GM18868 (cell line): Measurements from ENCODE around the gene GYG1.

Experiments used
- ATAC-seq: cut with Tn5 transposase; IDR thresholded peaks from one replicate; pipeline ENCODE4 v1.9.1; 2021; ENCODE audit warnings: mild to moderate bottlenecking, moderate library complexity; ENCODE audit not compliant: unreplicated experiment

GYG1 gene

DNA sequence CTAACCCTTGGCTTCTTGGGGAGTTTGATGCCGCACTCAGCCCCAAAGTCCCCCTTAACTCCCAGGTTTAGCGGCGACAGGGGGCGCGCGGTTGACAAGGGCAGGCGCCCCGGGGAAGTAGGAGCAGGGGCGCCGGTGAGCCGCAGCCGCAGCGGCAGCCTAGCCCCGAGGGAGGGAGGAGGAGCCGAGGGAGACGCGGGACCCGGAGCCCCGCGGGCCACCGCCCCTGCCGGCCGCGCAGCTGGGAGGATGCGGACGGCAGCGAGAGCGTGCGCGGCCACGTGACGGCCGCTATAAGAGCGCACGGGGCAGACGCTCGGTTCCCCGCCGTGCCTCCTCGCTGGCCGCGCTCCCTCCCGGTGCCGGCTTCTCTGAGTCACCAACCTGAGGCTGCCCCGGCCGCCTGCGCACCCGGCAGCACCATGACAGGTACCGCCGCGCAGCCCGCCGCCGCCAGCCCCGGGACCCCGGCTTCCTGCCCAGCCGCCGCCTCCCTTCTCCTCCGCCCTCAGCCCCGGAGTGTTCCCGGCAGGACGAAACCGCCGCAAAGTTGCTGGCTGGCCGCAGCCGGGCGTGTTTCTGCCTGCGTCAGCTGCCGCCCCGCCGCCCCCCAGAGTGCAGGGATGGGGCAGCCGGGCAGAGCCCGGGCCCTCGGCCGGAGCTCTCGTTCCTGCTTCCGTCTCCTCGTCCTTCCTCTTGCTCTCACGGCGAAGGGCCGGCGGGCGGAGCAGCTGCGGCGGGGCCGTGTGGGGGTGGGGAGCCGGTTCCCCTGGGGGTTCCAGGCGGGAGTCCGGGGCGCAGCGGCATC is at the start of gene GYG1:
GYG1 (plus strand) TSS at position 322 of the 808 bp plus-strand sequence; CDS start at position 423, 101 bp downstream.
- peak; percentile 88 for ATAC-seq

DNA sequence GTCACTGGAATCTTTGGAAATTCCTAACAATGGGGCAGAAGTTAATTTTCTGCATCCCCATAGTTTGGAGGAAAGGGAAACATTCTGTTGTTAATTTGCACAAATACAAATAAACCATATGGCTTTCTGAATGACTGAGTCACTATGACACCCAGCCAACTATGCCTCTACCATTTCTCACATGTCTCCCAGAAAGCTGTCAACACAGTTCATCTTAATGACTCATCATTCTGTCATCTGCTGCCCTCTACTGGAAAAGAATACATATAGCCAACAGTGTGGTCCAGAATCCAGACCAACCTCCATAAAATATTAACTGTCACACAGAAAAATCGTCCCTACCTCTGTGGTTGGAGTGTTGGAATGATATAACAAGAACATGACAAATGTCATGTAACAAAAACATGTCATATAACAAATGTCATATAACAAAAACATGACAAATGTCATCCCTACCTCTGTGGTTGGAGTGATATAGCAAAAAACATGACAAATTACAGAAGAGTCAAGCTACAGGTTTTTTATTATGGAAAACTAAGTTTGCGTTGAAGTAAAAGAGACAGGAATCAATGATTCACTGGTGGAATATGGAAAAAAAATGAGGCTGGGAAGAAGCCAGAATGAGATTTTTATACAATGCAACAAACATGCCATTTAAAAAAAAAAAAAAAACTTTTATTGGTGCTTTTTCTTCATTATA is 47.7 kb upstream of the GYG1 start:
- ATAC-seq, result peak; percentile 99

DNA sequence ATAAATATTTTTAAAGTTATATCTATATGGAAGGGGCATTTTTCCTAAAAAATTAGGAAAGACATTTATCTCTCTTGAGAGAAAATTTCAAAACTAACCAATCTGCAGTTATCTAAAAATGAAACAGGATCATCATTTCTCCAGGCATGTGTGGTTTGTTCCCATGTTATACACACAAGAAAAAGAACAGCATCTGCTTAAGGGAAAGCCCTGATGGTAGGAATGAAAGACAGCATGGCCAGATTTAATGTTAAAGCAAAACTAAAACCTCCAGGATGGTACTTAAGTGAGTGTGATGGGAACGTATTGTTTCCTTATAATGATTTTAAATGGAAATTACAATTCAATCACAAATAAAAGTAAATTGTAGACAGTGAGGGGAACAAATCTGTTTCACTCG is 46.2 kb upstream of the GYG1 start:
- no peak for ATAC-seq

GRCh38 chr3:148948913-148949657 is 42.3 kb upstream of the GYG1 start:
- no peak for ATAC-seq

DNA sequence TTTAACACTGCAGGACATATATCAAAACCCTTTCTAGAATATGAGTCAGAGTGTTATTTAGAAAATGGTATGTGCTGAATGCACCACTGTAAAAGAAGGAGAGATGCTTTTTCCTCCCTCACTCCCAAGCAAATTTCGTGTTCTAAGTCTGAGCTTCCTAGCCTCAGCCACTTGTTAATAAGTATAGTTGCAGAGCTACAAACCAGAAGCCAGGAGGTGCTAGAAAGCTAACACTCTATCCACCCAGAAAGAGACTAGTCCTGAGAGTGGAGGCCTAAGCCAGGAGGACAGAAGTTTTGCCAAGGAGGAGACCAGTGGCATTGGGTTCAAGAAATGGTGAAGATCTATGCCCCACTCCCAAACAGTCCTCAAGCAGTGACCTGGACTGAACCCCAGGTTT is 40.5 kb upstream of the GYG1 start:
- peak; percentile 71 for ATAC-seq

DNA sequence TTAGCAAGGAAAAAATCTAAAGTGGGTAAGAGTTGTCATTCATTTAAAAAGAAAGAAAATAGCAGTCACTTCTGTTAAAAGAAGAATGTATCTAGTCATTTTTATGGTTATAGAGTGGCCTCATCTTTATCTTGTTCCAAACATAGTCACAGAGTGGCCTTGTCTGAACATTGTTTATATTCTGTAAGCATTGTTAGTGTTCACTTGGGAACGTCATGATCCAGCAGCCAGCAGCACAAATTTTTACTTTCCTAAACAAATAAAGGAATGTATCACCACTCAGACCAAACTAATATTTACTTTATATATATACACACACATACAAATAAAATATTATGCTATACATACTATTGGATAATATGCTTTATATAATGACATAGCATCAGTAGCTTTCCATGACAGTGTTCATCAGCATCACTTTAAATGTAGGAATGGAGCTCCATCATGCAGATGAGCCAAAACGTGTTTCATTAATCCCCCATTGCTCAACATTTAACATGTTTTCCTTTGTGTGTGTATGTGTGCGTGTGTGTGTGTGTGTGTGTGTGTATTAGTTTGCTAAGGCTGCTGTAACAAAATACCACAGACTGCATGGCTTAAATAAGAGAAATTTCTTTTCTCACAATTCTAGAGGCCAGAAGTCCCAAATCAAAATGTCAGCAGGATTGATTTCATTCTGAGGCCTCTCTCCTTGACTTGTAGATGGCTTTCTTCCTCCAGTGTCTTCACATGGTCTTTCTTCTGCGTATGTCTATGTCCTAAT is 39.6 kb upstream of the GYG1 start:
- no peak for ATAC-seq

GRCh38 chr3:148953094-148953493 is 38.2 kb upstream of the GYG1 start:
- no peak for ATAC-seq

GRCh38 chr3:148954981-148955380 is 36.4 kb upstream of the GYG1 start:
- no peak for ATAC-seq

DNA sequence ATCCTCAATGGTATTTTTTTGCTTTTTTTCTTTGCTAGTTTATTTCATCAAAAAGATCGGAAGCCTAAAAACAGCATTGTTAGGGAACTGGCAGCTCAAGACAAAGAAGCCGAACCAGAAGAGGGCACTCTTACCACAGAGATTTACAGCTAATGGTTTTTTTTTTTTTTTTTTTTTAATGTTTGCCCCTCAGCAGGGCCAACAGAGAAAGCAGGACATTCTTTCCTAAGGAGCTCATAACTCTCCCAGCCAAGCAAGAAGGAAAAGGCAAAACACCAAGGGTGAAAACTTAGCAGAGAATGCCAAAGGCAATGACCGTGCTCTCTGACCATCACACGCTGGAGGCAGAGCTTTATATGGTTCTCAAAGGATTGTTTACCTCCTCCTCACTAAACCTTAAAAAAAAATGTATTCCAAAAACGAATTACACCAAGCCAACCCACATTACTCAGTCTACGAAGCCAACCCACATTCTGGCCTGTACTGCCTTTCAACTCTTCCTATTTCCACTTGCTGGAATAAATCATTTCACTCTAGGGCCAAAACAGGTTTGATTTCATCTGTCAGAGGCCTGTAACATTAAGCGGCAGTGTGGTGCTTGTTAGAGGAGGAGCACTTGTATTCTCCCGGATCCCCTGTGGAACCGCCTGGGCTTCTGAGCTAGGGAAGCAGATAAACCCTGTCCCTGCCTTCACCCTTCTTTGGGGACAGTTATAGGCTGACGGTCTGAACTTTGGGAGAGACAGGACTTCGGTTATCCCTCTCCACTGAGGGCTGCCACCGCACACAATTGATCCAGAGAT is 35.6 kb upstream of the GYG1 start:
- peak; percentile 47 for ATAC-seq

GRCh38 chr3:148957586-148957985 is 33.8 kb upstream of the GYG1 start:
- ATAC-seq, result peak; percentile 59

DNA sequence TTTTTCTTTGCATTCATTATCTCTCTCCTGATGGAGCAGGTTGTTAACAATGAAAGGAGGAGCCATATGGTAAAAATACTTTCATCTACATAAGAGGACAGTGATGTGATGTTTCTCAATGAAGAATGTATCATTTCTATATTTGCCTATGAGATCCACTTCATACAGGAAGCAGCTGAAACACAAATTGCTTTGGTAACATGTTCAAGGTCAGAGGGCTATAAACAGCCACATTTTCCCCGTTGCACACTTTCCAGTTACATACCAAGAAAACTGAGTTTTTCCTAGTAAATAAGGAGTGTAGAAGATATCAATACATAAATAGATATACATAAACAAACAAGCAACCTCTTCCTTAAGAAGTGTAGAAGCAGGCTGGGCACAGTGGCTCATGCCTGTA is 32.6 kb upstream of the GYG1 start:
- no peak for ATAC-seq

DNA sequence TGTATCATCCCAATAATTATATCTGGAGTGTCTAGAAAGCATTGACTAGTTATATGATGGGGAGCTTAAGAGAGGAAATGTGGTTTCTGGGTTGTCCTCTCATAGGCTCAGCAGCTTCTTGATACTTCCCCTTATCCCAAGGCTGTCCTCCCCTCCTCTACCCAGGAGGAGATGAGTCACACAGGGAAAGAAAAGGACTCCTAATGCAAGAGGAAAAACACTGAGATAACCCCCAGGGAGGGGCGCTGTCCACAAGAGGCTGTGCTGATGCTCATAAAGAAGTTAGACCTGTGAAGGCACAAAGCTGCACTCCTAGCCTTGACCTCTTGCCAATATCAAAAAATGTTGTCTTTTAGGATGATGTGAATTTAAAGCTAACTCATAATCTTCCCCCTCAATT is 28.8 kb upstream of the GYG1 start:
- ATAC-seq, result no peak

DNA sequence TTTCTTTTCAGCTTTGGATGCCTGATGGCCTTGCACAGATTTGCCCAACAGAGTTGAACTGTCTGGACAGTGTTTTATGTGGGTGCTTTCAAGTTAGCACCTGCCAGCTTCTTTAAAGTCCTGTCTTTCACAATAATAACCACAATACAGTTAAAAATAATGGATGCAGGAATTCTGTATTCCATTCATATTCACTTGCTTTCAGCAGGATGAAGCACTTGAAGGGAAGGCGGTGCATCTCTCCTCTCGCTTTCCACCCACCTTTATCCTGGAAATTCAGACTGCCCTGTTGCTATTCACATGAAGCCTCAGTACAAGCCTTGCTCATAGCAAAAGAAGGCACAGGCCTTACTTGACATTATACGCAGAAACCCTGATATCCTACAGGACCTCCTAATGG is 26.5 kb upstream of the GYG1 start:
- ATAC-seq, result no peak

DNA sequence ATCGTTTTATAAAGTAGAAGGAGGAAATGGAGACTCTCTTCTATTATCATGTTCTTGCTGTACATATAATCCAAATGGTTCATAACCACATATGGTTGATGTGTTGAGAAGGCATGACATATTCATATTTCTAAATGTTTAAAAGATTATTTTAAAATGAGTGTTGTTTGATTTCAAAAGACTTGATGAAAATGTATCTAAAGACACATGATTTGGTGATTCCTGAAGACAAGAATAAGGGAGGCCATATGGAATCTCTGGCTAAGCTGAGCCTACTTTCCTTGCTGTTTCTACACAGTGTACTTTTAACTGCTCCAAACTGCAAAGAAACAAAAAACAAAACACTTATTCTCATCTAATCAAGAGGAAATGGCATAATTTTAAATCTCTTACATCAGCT is 23.0 kb upstream of the GYG1 start:
- ATAC-seq, result no peak

DNA sequence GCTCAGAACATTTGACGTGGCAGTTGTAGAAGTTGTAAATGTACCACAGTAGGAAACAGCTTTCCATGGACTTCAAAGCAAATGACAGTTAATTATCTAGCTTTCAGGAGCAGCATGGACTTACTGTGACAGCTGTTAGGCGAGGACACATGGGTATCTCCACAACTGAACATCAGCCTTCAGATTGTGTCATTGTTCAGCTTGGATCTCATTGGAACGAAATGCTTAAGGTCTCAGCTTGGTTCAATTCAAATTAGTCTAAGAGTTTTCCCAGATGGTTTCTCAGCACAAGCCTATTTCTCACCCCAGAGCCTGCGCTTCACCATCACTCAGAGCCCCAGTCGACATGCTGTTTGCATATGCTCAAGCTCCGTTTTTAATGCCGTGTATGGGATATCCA is 21.1 kb upstream of the GYG1 start:
- ATAC-seq, result no peak

GRCh38 chr3:148971401-148972163 is 19.8 kb upstream of the GYG1 start:
- ATAC-seq, result no peak

DNA sequence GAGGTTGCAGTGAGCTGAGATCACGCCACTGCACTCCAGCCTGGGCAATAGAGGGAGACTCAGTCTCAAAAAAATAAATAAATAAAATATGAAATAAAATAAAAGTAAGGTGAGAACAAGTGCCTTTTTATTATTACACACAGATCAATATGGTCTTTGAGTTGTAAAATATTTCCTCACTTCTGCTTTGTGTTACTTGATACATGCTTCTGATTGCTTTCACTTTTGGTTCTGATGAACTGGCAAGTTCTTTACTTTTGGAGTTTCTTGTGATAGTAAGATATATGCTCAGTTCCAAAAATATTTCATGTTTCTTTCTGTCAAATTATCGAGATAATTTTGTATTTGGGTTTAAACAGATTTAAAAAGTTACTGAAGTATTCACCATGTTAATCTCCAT is 16.6 kb upstream of the GYG1 start:
- ATAC-seq, result peak; percentile 73

- ATAC-seq, result peak; percentile 24
Measured at GRCh38 chr3:148975248-148975647, 16.1 kb upstream of the GYG1 start.

DNA sequence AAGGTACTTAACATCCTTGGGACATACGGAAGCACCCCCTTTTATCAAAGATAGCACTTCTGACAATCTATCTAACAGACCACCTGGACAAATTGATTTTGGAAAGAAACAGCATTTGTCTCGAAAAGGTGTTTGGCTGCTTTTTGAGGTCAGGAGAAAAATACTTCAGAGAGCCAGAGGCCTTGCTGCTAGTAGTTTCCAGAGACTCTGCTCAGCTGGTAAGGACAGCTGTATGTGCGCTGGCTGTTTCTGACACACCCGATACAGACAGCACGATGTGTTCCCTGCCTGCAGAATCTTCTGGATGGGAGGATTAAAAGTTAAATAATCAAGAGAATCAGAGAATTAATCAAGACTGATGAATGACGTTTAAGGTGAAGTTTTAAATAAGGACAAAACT is 15.6 kb upstream of the GYG1 start:
- ATAC-seq, result no peak
